K562 (cell line): ENCODE measurements around the gene OXNAD1. TPM values are rescaled to one million over a fixed set of nuclear protein-coding genes. Genes with fewer than 3 reads are reported as not detected.

ENCODE experiments used
- CBX5 ChIP-seq: IDR thresholded peaks from 2 replicates; pipeline ENCODE4 v1.6.1; 2014; ENCODE audit warnings: low read depth, borderline replicate concordance
- HDAC8 ChIP-seq: fragments of 450-650 bp; IDR thresholded peaks from 2 replicates; pipeline ENCODE4 v1.6.1; 2016; ENCODE audit warnings: mild to moderate bottlenecking, missing genetic modification characterization, moderate library complexity, missing compliant biosample characterization
- HINFP ChIP-seq: fragments of 450-650 bp; conservative IDR thresholded peaks from 2 replicates; pipeline ENCODE4 v1.6.1; 2016; ENCODE audit warnings: missing genetic modification characterization, low read depth, mild to moderate bottlenecking, control low read depth, missing compliant biosample characterization
- XRCC3 ChIP-seq: fragments of 450-650 bp; IDR thresholded peaks from 2 replicates; pipeline ENCODE4 v1.6.1; 2017; ENCODE audit warnings: mild to moderate bottlenecking, moderate library complexity
- ZNF318 ChIP-seq, 2 experiments: fragments of 450-650 bp; IDR thresholded peaks; 2 replicates each; pipeline ENCODE4 v1.6.1; 2016; ENCODE audit warnings: mild to moderate bottlenecking in 2 of 2, borderline replicate concordance in 1 of 2, low read depth in 1 of 2, moderate library complexity in 1 of 2
- polyA plus RNA-seq, 8 experiments: library from polyadenylated mRNA; depleted of rRNA in 4 of 8; stranded (reverse) in 5 of 8; unstranded in 3 of 8; fragments of >200 nt; fragmentation: Nextera tagmentation in 2 of 8; fragmentation: Illumina TruSeq in 1 of 8; extraction: Ambion mirVana in 2 of 8; extraction: Trizol in 1 of 8; gene quantifications; 2 replicates each; pipeline versions ENCODE4 v1.2.1 to v1.2.3, GENCODE V29; 2011 to 2014; ENCODE audit warnings: inconsistent platforms in 1 of 8, missing spikeins in 1 of 8
- total RNA-seq, 7 experiments: library from RNA; depleted of rRNA in 6 of 7; stranded (reverse); fragments of >200 nt in 6 of 7; fragmentation: Illumina TruSeq in 2 of 7; extraction: Trizol in 2 of 7; gene quantifications; 2 replicates each; pipeline versions ENCODE4 v1.2.1 to v1.2.3, GENCODE V29; 2011 to 2021; ENCODE audit warnings: low replicate concordance in 1 of 7

OXNAD1 gene
- total and polyA plus RNA-seq, 9 of the 15 experiments (the other 6 are each of a cell fraction or from before 2014, with no cell fraction given), result 12.8 to 44.4 (median 41.1) TPM

DNA sequence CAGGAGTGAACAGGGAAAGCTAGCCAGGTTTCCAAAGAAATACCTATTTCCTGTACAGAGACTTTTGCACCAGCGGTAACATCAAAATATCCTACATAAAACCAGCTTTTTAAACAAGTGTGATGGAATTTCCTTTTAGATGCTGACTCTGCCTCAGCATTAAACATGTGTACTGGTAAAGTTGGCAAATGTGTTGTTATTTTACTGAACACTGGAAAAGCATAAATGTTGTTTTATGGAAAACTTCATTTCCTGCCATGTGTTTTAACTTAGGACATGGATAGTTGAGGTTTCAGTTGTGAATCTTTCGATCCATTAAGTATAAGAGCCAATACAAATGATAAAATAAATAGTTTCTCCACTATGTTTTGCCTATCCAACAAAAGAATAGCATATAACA, 15.7 kb downstream of the OXNAD1 start (continued):
- TF ChIP-seq ZNF318 (IDR thresholded peaks at IDR 0.05; ENCODE audit: borderline replicate concordance in 1 of 2, low read depth in 1 of 2), result no peak
- TF ChIP-seq XRCC3, result no peak
- no peak for TF ChIP-seq CBX5
- no peak for TF ChIP-seq HDAC8 (tag)
- TF ChIP-seq HINFP (tag), result no peak
